ENCODE measurements around the gene APLNR. TPM values are rescaled to one million over a fixed set of nuclear protein-coding genes. Genes with fewer than 3 reads are reported as not detected.

Gene APLNR
- total and polyA plus RNA-seq, 2 of the 8 experiments (the other 6 are each of a cell fraction or from before 2014, with no cell fraction given): 0.80 TPM; not detected in 1

- H3K4me1 ChIP-seq (replicated peaks in 1 of 4; ENCODE audit: control insufficient read depth in 3 of 4, insufficient read depth in 4 of 4, low read length in 3 of 4): peaks cover 0 to 5% (median 1%) of the 10 kb centered on the region in 4 experiments; a peak in 2 of 7 replicates
- POLR2A ChIA-PET (ENCODE audit: partially characterized antibody): no interaction called here
Observed at GRCh38 chr11:57192316-57192715, 44.7 kb downstream of the APLNR start.

More at GRCh38 chr11:57192316-57192715, 44.7 kb downstream of the APLNR start:
- no peaks in the 10 kb centered on the region for H3K23me2 ChIP-seq (ENCODE audit: low read depth, low read length)
- H2BK12ac ChIP-seq (ENCODE audit: low read depth, low read length): no peak overlapping the region
- H3K14ac ChIP-seq (ENCODE audit: insufficient read length): no peak overlapping the region
- no peak overlapping the region for H2AK5ac ChIP-seq (ENCODE audit: low read depth, low read length)
- H2BK120ac ChIP-seq (replicated peaks; ENCODE audit: low read depth, low read length): no peak overlapping the region
- no peak overlapping the region for H2AFZ ChIP-seq (ENCODE audit: low read length)
- H3K9me3 ChIP-seq (ENCODE audit: insufficient read depth in 2 of 2, low read depth in 1 of 2, low read length in 1 of 2): no peaks in the 10 kb centered on the region
- no peak overlapping the region for H3K9ac ChIP-seq (replicated peaks in 1 of 4; ENCODE audit: extremely low read depth in 1 of 4, low read depth in 3 of 4, low read length in 3 of 4)
- no peak overlapping the region for H4K8ac ChIP-seq (ENCODE audit: extremely low read depth, insufficient read depth, low read length)
- no peak overlapping the region for H2BK15ac ChIP-seq (ENCODE audit: low read length)
- TF ChIP-seq POLR2A (IDR thresholded peaks at IDR 0.05; ENCODE audit: control extremely low read depth in 1 of 2, low read depth in 2 of 2, low read length in 2 of 2): no peak
- TF ChIP-seq CHD2 (IDR thresholded peaks at IDR 0.05; ENCODE audit: low read length): no peak
- no peak for TF ChIP-seq ATF3 (IDR thresholded peaks at IDR 0.05; ENCODE audit: insufficient read depth, low read depth, low read length)
- no peak for TF ChIP-seq SP2 (IDR thresholded peaks at IDR 0.05; ENCODE audit: low read length)
- no peak for TF ChIP-seq BACH1 (IDR thresholded peaks at IDR 0.05; ENCODE audit: low read length)
- TF ChIP-seq BRCA1 (IDR thresholded peaks at IDR 0.05; ENCODE audit: low read depth, low read length): no peak
- no peak for TF ChIP-seq USF2 (IDR thresholded peaks at IDR 0.05; ENCODE audit: low read length)
- TF ChIP-seq GABPA (IDR thresholded peaks at IDR 0.05; ENCODE audit: borderline replicate concordance, insufficient read depth, low read length): no peak
- no peak for TF ChIP-seq SP4 (IDR thresholded peaks at IDR 0.05; ENCODE audit: low read length)
- TF ChIP-seq CHD1 (IDR thresholded peaks at IDR 0.05; ENCODE audit: low read depth, low read length): no peak
- no peak for TF ChIP-seq PHF8 (conservative IDR thresholded peaks at IDR 0.05; ENCODE audit: low read depth, low read length)
- TF ChIP-seq CEBPB (IDR thresholded peaks at IDR 0.05; ENCODE audit: low read depth, low read length): no peak
- TF ChIP-seq KDM4A (IDR thresholded peaks at IDR 0.05; ENCODE audit: low read depth, low read length, severe bottlenecking): no peak
- TF ChIP-seq TCF12 (IDR thresholded peaks at IDR 0.05; ENCODE audit: low read depth, low read length): no peak
- H3K4me3 ChIP-seq (ENCODE audit: extremely low read depth in 1 of 4, insufficient read depth in 2 of 4, low read depth in 3 of 4, low read length in 4 of 4): no peak overlapping the region
- H3K4ac ChIP-seq (replicated peaks; ENCODE audit: insufficient read length, low read depth, low read length): no peak overlapping the region
- H3K56ac ChIP-seq (replicated peaks; ENCODE audit: insufficient read length, low read depth, low read length): no peak overlapping the region
- no peak overlapping the region for H3K18ac ChIP-seq (ENCODE audit: extremely low read depth, low read length)
- no peak overlapping the region for H2BK5ac ChIP-seq (ENCODE audit: low read depth, low read length)
- H3K79me2 ChIP-seq (ENCODE audit: control insufficient read depth in 1 of 2, insufficient read depth in 2 of 2, low read length in 2 of 2): no peaks in the 10 kb centered on the region
- H3K79me1 ChIP-seq (ENCODE audit: low read depth, low read length): no peaks in the 10 kb centered on the region
- 79% methylated on average over 1 of the region's 1 CpG; no CpG with 5 or more reads in 1 of the 2 experiments for WGBS, 2 experiments (ENCODE audit: extremely low coverage in 1 of 2, insufficient coverage in 1 of 2, insufficient read length in 1 of 2, insufficient replicate concordance in 2 of 2, low coverage in 1 of 2, low lambda C conversion rate in 2 of 2, missing lambda C conversion rate in 1 of 2)
- no peak overlapping the region for H4K5ac ChIP-seq (ENCODE audit: insufficient read length, low read depth, low read length)
- DNase-seq (ENCODE audit: low read depth in 1 of 2, low spot score in 2 of 2): no peak
- H3K27ac ChIP-seq (ENCODE audit: low read depth, low read length): no peak overlapping the region
- H4K91ac ChIP-seq (replicated peaks; ENCODE audit: insufficient read length, low read length): no peak overlapping the region
- no peak overlapping the region for H3K4me2 ChIP-seq (ENCODE audit: insufficient read depth in 1 of 2, low read depth in 2 of 2, low read length in 2 of 2)
- no peaks in the 10 kb centered on the region for H4K20me1 ChIP-seq (replicated peaks in 1 of 2; ENCODE audit: control insufficient read depth in 1 of 2, insufficient read depth in 2 of 2, low read length in 2 of 2)
- CTCF ChIA-PET (ENCODE audit: partially characterized antibody): interaction anchor here (5.5 kb wide), 1 partner anchor 57 kb away, joined by 20 read pairs; no protein-coding TSS in a partner anchor
- no peak for FAIRE-seq
- no peak overlapping the region for H2BK20ac ChIP-seq (ENCODE audit: low read length)
- H3K23ac ChIP-seq (ENCODE audit: insufficient read length): no peak overlapping the region
- H3K36me3 ChIP-seq (ENCODE audit: control insufficient read depth in 2 of 4, insufficient read depth in 4 of 4, low read length in 3 of 4): no peaks in the 10 kb centered on the region; a peak in 1 of 8 replicates
- no peaks in the 10 kb centered on the region for H3K27me3 ChIP-seq (replicated peaks in 1 of 4; ENCODE audit: control insufficient read depth in 3 of 4, extremely low read depth in 1 of 4, insufficient read depth in 3 of 4, low read length in 3 of 4)
